Measurements from ENCODE around the gene SLC38A2.
"Not testable (repeated sequence)": the region's sequence is repeated elsewhere in the genome, so short reads cannot be mapped to it uniquely, and the experiment has no call there.

Gene SLC38A2

DNA sequence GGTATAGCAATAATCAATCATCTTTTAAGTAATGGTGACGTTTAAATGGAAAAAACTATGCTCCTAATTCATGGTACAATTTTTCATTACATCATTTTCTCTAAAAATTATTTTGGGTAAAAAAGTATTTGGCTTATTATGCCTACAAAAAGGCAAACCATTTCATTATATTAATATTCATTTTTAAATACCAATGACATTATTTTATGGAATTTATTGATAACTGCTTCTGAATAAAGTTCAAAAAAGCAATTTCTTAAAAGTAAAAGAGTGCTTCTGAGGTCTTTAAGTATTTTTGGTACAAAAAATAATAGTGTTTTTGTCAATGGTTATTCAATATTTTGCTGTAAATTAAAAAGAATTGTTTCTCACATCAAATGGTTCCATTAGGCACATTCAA lies 12.2 kb downstream of the SLC38A2 start:
- DNase-seq, result no peak

DNA sequence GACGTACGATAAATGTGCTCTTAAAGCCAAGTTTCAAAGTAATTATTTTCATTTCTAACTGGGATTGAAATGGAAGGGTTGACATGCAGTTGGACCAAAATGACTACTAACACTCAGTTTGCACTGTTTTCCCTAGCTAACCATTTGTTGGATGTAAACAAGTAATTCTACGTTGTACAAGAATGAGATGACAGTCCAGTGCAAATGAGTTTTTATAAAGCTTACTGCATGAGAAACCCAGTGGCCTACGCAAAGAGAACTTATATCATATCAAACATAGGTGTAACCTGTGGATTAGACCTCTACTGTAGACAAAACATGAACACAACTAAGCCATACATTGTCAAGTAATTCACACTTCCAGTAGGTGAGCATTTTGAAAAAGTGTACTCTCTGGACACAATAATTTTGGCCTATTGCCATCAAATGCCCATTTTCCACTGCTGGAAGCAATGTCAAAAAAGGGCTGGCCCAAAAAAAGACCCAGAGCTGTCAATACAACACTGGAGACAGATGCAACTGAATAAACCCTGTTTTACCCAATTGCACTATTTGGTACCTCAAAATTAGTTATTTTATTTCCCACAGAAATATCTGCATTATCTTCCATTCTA lies 12.8 kb downstream of the SLC38A2 start:
- no peak for DNase-seq

GRCh38 chr12:46358791-46359666 lies 13.5 kb downstream of the SLC38A2 start:
- no peak for DNase-seq

DNA sequence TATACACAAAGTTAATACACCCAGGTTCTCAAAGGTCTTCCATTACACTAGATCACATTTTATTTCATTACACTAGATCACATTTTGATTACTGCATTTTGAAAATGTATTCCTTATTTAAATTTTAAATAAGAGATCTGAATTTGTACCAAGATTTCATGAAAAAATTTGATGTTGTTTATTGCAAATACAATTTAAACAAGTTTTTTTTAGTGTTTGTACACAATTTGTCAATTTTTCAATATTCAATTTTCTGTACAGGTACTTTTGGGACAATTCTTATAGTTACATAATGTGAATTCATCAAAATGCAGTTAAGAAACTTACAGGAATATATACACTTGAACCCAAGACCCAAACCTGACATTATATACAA lies 14.3 kb downstream of the SLC38A2 start:
- no peak for DNase-seq

DNA sequence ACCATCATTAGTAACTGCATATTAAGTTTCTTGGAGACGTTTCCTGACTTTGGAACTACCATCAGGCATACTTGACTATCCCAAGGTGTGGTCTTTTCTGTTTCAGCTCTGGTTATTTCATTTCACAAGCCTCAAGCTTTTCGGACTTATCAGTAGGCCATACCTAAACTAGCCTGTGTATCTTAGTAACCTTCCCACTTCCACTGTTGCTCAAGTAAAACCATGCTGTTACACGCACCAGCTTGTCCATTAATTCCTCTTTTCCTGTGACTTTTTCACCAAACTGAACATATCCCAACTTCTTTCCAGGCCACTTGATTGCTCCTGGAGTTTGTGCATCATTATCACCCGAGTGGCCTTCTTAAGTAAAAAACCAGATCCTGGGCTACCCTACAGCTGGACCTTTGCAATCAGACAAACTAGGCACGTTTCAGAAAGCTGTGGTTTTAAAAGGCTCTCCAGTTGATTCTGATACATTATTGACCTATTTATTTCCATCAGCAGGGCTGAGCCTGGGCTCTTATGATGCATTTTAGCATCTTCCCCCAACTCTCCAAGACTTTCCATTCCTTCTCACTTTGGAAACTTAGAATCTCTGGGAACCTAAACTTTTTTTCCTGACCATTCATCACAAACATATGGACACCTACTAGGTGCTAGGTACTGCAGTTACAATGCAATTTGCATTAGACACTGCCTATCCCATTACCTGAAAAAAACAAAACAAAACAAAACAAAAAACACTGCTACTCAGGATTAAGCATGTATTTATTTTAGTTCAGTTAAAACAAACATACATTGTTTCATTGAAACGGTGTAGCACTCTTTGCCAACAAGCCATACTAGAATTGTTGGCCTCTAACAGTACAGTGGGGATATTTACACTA lies 14.9 kb downstream of the SLC38A2 start:
- DNase-seq, result peak in 2 of 4 experiments; percentile 22 to 34

- DNase-seq, result no peak
Measured at GRCh38 chr12:46356655-46357437, 15.7 kb downstream of the SLC38A2 start.

DNA sequence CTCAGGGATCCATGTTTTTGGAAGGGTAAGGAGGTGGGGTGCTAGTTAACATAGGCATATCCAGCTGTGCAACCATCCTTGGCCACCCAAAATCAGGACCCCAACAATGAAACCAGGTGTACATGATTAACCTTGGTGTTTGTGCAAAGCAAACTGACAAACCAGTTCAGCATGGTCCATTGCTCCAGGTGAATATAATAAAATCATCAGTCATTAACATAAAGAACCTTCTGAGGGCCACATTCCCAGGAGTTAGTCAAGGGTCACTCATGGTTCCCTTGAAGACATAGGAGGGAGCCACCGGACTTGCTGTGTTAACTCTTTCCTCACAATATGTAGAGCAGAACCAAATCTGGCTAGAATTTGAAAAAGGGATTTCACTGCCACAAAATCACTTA lies 17.8 kb downstream of the SLC38A2 start:
- no peak for DNase-seq

GRCh38 chr12:46354111-46354801 lies 18.3 kb downstream of the SLC38A2 start:
- DNase-seq, result no peak

- DNase-seq, result no peak
Measured at GRCh38 chr12:46351886-46352650, 20.5 kb downstream of the SLC38A2 start.

DNA sequence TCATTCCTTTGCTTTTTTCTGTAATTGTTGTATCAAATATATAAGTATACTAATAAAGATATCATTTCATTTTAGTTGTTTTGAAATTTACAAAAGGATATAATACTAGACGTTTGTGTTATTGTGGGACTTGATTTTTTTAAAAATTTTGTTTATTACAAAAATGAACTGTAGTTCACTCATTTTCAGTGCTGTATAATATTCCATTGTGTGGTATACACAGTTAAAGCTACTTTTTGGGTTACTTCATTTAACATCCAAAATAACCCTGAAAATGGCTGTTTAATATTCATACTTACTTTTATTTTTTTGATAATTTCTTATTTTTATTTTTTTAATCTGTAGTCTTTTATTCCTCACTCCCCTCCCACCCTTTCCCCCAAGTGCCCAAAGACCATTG lies 21.4 kb downstream of the SLC38A2 start:
- no peak for DNase-seq

- DNase-seq, result no peak
Measured at GRCh38 chr12:46349253-46349652, 23.3 kb downstream of the SLC38A2 start.

- no peak for DNase-seq
Measured at GRCh38 chr12:46343118-46343852, 29.3 kb downstream of the SLC38A2 start.

DNA sequence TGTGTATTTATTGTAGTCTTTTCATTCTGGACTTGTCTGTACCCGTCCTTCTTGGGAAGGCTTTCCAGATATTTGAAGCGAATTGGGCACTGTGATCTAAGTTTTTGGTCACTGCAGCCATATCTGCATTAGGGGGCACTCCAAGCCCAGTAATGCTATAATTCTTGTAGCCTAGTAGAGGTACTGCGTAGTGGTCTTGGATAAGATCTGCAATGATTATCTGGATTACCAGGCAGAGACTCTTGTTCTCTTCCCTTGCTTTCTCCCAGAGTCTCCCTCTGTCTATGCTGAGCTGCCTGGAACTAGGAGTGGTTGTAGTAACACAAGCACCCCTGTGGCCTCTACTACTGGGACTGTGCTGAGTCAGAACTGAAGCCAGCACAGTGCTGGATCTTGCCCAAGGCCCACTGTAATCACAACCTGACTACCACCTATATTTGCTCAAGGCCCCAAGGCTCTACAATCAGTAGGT lies 30.0 kb downstream of the SLC38A2 start:
- peak; percentile 34 to 56 (median 43) for DNase-seq

- no peak for DNase-seq
Measured at GRCh38 chr12:46339051-46339450, 33.5 kb downstream of the SLC38A2 start.

DNA sequence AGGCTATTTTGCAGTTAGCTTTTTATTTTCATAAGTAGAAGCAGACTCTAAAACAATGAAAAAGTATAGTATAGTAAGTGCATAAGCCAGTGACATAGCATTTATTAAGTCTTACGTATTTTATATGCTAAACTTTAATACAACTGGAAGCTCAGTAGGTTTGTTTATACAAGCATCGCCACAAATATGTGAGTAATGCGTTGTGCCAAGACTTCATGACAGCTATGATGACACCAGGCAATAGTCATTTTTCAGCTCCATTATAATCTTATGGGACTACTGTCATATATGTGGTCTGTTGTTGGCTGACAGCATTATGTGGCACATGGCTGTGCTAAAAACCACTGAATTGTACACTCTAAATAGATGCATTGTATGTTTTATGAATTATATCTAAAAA lies 40.3 kb downstream of the SLC38A2 start:
- no peak for DNase-seq

- DNase-seq, result not testable (repeated sequence)
Measured at GRCh38 chr12:46325075-46325474, 47.5 kb downstream of the SLC38A2 start.

- no peak for DNase-seq
Measured at GRCh38 chr12:46320731-46321130, 51.8 kb downstream of the SLC38A2 start.

GRCh38 chr12:46318037-46318436 lies 54.5 kb downstream of the SLC38A2 start:
- no peak for DNase-seq
